Activated T-helper 17 cell treated with anti-CD3 and anti-CD28 coated beads, Interleukin-2, amount 50 U/mL, for 72 hours (primary cell): ENCODE results near the gene MPHOSPH6. TPM values are rescaled to one million over a fixed set of nuclear protein-coding genes. Genes with fewer than 3 reads are reported as not detected.

Experiments
- ATAC-seq: fragments of 150-1000 bp; cut with Tn5 transposase; replicated peaks from 2 replicates; pipeline ENCODE4 v1.10.0; 2021; ENCODE audit warnings: mild to moderate bottlenecking, moderate library complexity
- H3K27ac Mint-ChIP-seq: one replicate; pipeline ENCODE4 v1.8.0; 2022; ENCODE audit warnings: mixed read lengths
- H3K27me3 Mint-ChIP-seq: one replicate; pipeline ENCODE4 v1.8.0; 2022; ENCODE audit warnings: mixed read lengths
- H3K36me3 Mint-ChIP-seq: one replicate; pipeline ENCODE4 v1.8.0; 2022; ENCODE audit warnings: low read depth, mild to moderate bottlenecking, mixed read lengths
- H3K4me1 Mint-ChIP-seq: one replicate; pipeline ENCODE4 v1.8.0; 2022; ENCODE audit warnings: mixed read lengths
- H3K4me3 Mint-ChIP-seq: one replicate; pipeline ENCODE4 v1.8.0; 2022; ENCODE audit warnings: mild to moderate bottlenecking, mixed read lengths
- H3K9me3 Mint-ChIP-seq: one replicate; pipeline ENCODE4 v1.8.0; 2022; ENCODE audit warnings: mixed read lengths
- total RNA-seq, 2 donors: library from RNA; stranded (reverse); gene quantifications; one replicate each; pipeline ENCODE4 v1.2.3, GENCODE V29; 2022

MPHOSPH6 gene
- total RNA-seq, 2 donors from 2014 or later = 31.9 to 41.0 TPM

DNA sequence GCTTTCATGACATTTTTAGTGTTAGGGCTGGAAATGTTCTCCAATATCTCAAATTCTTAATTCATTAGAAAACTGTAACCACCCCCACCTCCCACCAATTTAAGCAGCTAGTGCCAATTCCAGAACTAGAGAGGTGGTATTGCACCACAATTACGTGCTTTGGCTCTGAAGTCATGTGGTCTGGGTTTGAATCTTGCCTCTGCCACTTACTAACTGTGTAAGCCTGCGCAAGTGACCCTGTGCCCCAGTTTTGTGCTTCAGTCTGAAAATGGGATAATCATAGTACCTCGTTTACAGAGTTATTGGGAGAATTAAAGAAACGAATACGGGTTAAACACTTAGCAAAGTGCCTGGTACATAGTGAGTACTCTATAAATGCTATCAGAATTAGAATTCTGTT lies 14.2 kb upstream of the MPHOSPH6 start:
- no peak overlapping the region for H3K27ac Mint-ChIP-seq
- no peak for ATAC-seq

DNA sequence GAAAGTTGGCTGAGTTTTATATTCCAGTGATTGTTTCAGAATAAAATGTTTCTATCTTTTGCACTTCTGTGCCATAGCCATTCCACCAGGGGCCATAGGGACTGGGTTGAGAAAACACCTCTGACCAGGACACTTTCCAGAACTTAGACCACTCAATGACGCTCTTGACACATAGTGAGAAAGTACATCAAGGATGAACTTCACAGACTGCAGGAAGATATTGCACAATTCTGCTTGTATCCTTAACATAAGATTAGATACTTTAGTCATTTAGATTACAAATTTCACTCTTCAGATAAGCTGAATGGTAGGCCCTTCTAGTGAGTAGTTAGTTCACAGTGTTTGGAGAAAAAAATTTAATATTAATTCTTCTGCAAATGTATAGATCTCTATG lies 13.0 kb upstream of the MPHOSPH6 start:
- H3K4me1 Mint-ChIP-seq = peaks cover 6% of the 10 kb centered on the region
- no peak for ATAC-seq
- no peaks in the 10 kb centered on the region for H3K36me3 Mint-ChIP-seq
- H3K9me3 Mint-ChIP-seq = no peaks in the 10 kb centered on the region
- H3K4me3 Mint-ChIP-seq = no peak overlapping the region
- no peak overlapping the region for H3K27ac Mint-ChIP-seq
- peaks cover 15% of the 10 kb centered on the region for H3K27me3 Mint-ChIP-seq

More for the DNA sequence above, 14.2 kb upstream of the MPHOSPH6 start:
- Mint-ChIP-seq H3K9me3 (no peaks in the 10 kb centered on the region), H3K4me1 (peaks cover 6% of the 10 kb centered on the region), H3K4me3 (no peak overlapping the region), H3K36me3 (no peaks in the 10 kb centered on the region), H3K27me3 (peaks cover 15% of the 10 kb centered on the region)

DNA sequence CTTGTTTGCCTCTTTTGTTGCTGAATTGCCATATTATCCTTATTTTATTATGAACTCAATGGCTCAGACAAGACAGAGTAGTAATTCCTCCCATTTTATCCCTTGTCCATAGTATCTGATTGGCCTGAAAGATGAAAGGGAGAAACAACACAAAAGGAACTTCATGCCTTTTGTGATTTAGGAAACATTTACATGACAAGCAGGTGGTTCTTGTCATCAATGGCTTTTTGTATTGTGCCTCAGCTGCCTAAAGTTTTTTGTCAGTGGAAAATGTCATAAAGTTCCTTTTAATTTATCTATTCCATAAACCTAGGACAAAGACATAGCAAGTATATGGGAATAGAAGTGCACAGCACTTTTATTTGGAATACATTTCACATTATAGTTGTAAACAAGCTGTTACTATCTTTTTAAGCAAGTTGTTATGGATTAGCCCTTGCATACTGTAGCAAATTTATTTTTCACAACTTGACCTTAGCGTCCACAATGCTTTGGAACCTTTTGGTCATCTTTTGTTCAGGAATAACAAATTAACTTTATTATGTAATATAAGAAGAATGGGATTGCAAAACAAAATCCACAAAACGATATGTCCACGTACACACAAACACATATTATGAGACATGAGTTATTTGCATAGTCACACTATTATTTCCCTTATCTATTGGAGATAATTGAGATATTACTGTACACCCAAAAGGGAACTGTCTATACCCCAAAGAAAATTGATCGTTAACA lies 12.4 kb upstream of the MPHOSPH6 start:
- Mint-ChIP-seq H3K9me3 (no peaks in the 10 kb centered on the region), H3K27ac (no peak overlapping the region), H3K36me3 (no peaks in the 10 kb centered on the region), H3K4me1 (peaks cover 6% of the 10 kb centered on the region), H3K4me3 (no peak overlapping the region), H3K27me3 (peaks cover 17% of the 10 kb centered on the region)
- no peak for ATAC-seq

DNA sequence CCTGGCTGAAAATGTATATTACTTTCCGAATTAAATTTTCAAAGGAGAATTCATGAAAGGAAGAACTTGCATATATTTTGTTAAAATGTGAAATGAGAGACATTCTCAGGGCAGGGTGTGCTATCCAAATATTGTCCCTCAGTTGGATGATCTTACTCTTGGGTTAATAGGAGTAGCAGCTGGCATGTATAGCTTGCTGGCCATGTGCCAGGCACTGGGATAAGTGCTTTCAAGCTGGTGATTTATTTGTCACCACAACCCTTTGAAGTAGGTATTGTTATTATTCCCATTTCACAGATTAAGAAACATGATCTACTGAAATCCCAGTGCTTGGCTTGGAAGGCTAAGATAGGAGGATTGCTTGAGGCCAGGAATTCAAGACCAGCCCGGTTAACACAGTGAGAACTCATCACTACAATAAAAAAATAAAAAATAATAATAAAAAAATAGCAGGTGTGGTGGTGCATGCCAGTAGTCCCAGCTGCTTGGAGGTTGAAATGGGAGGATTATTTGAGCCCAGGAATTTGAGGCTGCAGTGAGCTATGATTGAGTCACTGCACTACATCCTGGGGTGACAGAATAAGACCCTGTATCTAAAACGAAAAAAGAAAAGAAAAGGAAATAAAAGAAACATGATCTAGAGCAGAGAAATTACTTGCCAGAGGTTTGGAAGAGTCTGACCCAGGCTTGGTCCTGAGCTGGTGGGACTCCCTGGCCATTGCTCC lies 11.6 kb upstream of the MPHOSPH6 start:
- Mint-ChIP-seq H3K4me3 (no peak overlapping the region), H3K4me1 (no peaks in the 10 kb centered on the region), H3K9me3 (no peaks in the 10 kb centered on the region), H3K27me3 (peaks cover 18% of the 10 kb centered on the region), H3K36me3 (no peaks in the 10 kb centered on the region), H3K27ac (no peak overlapping the region)
- no peak for ATAC-seq

DNA sequence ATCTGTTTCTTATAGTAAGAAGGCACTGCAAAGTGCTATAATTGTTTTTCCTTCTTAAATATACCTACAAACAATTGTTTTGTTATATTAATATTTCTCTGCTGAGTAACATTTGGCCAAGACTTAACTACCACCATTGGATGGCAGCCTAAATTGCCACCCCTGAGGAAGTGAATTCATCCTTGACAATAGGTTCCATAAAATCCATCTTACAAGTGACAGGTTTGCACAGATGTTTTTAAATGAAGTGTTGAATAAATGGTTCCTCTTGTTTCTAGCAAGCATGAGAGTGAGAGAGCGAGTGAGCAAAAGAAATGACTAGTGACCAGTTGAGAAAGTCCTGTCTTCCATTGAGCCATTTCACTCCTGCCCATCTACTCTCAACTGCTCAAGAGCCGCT lies 8.3 kb upstream of the MPHOSPH6 start:
- Mint-ChIP-seq H3K4me3 (no peak overlapping the region), H3K27me3 (peaks cover 26% of the 10 kb centered on the region), H3K36me3 (no peaks in the 10 kb centered on the region)

DNA sequence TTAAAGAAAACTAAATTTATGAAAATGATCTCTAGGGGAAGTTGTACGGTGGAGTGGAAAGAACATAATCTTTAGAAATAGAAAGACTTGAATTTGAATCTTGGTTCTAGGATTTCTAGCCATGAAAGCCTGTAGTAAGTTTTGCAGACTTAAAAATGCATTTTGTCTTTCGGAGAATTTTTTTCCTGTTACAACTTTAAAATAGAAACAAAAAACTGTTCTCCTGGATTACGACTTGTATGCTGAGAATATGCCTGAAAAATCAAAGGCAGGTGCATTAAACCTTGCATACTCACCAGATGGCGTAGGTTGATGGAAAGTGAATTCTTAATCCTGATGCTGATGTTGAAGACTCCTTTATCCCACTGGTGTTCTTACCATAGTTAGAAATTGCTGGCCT lies 7.5 kb upstream of the MPHOSPH6 start:
- H3K27me3 Mint-ChIP-seq = peaks cover 31% of the 10 kb centered on the region
- no peak for ATAC-seq
- no peaks in the 10 kb centered on the region for H3K9me3 Mint-ChIP-seq
- H3K27ac Mint-ChIP-seq = no peak overlapping the region
- no peak overlapping the region for H3K4me3 Mint-ChIP-seq
- no peaks in the 10 kb centered on the region for H3K4me1 Mint-ChIP-seq
- H3K36me3 Mint-ChIP-seq = no peaks in the 10 kb centered on the region

More for the DNA sequence above, 8.3 kb upstream of the MPHOSPH6 start:
- ATAC-seq = no peak
- H3K27ac Mint-ChIP-seq = no peak overlapping the region
- H3K4me1 Mint-ChIP-seq = no peaks in the 10 kb centered on the region
- H3K9me3 Mint-ChIP-seq = no peaks in the 10 kb centered on the region

DNA sequence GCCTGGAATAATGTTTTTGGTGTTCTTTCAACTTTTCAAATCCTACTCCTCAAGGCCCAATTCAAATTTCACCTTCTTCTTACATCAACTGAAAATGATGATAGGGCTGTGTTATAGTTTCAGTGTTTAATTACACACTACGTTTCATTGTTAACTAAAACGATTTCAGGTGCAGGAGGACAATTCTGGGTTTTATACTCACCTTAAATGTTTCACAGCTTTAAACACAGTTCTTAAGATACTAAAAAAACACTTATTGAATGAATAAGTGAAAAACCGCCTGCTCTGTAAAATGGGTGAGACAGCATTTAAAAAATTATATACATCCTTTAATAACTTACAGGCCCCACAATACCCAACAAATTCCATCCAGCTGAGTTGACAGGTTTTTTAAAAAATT lies 6.2 kb upstream of the MPHOSPH6 start:
- Mint-ChIP-seq H3K9me3 (no peaks in the 10 kb centered on the region), H3K27ac (no peak overlapping the region), H3K27me3 (peaks cover 33% of the 10 kb centered on the region), H3K36me3 (no peaks in the 10 kb centered on the region), H3K4me3 (no peak overlapping the region), H3K4me1 (no peaks in the 10 kb centered on the region)
- no peak for ATAC-seq

DNA sequence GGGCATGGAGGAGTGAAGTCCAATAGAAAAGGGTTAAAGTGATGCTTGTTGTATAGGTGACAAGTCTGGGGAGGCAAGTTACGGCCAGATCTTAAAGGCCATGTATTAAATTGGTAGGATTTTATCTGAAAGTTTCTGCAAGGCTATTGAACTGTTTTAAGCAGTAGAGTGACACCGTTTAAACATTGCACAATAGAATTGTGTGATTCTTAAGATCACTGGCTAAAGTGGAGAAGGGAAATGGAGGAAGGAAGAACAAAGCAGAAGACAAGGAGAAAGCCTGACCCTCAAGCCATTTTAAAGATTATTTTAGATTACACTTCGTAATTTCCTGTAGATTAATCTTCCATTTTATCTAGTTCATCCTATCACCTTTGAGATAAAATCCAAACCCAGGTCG lies 5.6 kb upstream of the MPHOSPH6 start:
- H3K27ac Mint-ChIP-seq = no peak overlapping the region
- H3K9me3 Mint-ChIP-seq = no peaks in the 10 kb centered on the region
- H3K36me3 Mint-ChIP-seq = no peaks in the 10 kb centered on the region
- H3K4me1 Mint-ChIP-seq = no peaks in the 10 kb centered on the region
- H3K4me3 Mint-ChIP-seq = no peak overlapping the region
- no peak for ATAC-seq
- peaks cover 33% of the 10 kb centered on the region for H3K27me3 Mint-ChIP-seq

DNA sequence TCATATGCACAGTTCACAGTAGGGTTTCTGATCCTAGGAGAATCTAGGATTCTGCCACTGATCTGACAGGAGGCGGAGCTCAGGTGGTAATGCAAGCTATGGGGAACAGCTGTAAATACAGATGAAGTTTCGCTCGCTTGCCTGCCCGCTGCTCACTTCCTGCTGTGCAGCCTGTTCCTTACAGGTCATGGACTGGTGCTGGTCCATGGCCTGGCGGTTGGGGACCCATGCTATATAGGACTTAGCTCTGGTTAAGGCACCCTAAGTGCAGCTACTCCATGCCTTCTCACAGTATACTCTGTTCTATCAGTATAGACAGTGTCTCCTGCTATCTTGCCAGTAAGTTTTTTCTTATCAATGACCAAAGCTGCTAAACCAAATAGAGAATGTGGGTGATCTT lies 2.4 kb downstream of the MPHOSPH6 start:
- H3K36me3 Mint-ChIP-seq = peaks cover 55% of the 10 kb centered on the region
- no peaks in the 10 kb centered on the region for H3K9me3 Mint-ChIP-seq
- no peak for ATAC-seq
- H3K4me1 Mint-ChIP-seq = peaks cover 34% of the 10 kb centered on the region
- peak overlapping the region; percentile 84 for H3K4me3 Mint-ChIP-seq
- H3K27me3 Mint-ChIP-seq = peaks cover 6% of the 10 kb centered on the region
- no peak overlapping the region for H3K27ac Mint-ChIP-seq

DNA sequence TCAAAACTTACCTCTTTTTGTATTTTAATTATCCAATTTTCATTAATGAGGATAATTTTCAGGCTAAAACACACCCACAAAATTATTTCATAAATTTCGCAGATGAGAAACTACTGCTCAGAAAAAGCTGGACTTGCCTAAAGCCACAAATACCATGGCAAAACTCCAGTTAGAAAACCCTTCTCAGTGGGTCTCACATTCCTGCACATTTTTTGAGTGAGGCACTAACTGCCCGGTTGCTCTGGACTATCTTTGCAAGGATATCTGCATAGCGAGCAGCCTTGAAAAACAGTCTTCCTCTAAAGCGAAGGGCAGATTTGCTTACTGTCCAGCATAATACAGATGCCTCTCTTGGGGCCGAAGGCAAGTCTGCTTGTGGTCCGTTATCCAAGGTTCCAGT lies 9.8 kb downstream of the MPHOSPH6 start:
- H3K36me3 Mint-ChIP-seq = peaks cover 92% of the 10 kb centered on the region
- no peaks in the 10 kb centered on the region for H3K27me3 Mint-ChIP-seq
- no peak overlapping the region for H3K27ac Mint-ChIP-seq
- no peaks in the 10 kb centered on the region for H3K9me3 Mint-ChIP-seq
- ATAC-seq = no peak
- no peak overlapping the region for H3K4me3 Mint-ChIP-seq
- peaks cover 32% of the 10 kb centered on the region for H3K4me1 Mint-ChIP-seq

DNA sequence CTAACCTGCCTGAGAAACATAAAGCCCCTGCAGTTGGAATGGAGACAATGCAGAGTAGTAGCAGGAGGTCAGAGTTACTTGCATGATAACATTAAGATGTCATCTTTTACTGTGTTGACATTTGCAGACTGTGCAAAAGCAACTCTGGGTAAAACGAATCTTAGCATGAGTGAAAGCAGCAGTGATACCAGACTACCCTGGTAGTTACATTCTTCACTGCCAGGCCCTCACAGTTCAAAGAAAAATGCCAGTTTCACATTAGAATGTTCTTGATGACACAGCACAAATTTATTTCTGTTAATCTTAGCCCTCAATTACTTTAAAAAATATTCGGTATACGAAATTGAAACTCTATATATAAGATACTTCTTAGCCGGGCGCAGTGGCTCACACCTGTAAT lies 12.2 kb downstream of the MPHOSPH6 start:
- ATAC-seq = no peak
- Mint-ChIP-seq H3K27me3 (no peaks in the 10 kb centered on the region), H3K27ac (no peak overlapping the region), H3K9me3 (no peaks in the 10 kb centered on the region), H3K4me1 (peaks cover 26% of the 10 kb centered on the region), H3K36me3 (peaks cover 93% of the 10 kb centered on the region), H3K4me3 (no peak overlapping the region)

DNA sequence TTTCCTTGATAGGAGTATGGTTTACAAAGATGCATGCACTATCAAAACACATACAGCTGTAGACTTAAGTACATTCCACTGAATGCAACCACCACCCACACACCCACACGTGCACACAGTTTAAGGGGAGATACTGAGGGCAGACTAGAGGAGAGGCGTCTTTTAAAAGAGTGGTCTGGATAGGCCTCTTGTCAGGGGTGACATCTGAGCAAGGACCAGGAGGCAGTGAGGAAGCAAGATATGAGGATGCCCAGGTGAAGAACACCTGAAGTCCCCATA lies 12.6 kb downstream of the MPHOSPH6 start:
- peaks cover 22% of the 10 kb centered on the region for H3K4me1 Mint-ChIP-seq
- H3K27ac Mint-ChIP-seq = no peak overlapping the region
- H3K27me3 Mint-ChIP-seq = no peaks in the 10 kb centered on the region
- ATAC-seq = no peak
- H3K4me3 Mint-ChIP-seq = no peak overlapping the region
- peaks cover 91% of the 10 kb centered on the region for H3K36me3 Mint-ChIP-seq
- no peaks in the 10 kb centered on the region for H3K9me3 Mint-ChIP-seq

DNA sequence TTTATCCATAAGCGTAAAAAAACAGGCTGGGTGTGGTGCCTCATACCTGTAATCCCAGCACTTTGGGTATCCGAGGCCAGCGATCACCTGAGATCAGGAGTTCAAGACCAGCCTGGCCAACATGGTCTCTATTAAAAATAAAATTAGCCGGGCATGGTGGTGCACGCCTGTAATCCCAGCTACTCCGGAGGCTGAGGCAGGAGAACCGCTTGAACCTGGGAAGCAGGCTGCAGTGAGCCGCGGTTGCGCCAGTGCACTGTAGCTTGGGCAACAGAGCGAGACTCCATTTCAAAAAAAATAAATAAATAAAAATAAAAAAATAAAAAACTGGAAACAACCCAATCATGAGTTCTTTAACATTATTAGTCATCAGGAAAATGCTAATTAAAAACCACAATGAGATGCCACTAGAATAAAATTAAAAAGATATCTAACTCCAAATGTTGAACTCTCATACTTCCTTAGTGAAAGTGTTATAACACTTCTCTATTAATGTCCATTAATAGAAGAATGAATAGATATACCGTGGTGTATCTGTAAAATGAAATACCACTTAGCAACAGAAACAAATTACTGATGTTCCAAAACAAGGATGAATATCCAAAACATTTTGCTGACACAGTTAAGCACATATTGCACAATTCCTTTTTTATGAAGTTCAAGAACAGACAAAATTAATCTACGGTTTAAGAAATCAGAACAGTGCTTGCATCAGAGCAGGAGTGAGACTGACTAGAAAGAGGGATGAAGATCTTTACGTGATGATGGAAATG lies 13.1 kb downstream of the MPHOSPH6 start:
- H3K9me3 Mint-ChIP-seq = no peaks in the 10 kb centered on the region
- H3K27ac Mint-ChIP-seq = no peak overlapping the region
- no peak for ATAC-seq
- no peaks in the 10 kb centered on the region for H3K27me3 Mint-ChIP-seq
- no peak overlapping the region for H3K4me3 Mint-ChIP-seq
- H3K4me1 Mint-ChIP-seq = peaks cover 19% of the 10 kb centered on the region
- peaks cover 90% of the 10 kb centered on the region for H3K36me3 Mint-ChIP-seq

DNA sequence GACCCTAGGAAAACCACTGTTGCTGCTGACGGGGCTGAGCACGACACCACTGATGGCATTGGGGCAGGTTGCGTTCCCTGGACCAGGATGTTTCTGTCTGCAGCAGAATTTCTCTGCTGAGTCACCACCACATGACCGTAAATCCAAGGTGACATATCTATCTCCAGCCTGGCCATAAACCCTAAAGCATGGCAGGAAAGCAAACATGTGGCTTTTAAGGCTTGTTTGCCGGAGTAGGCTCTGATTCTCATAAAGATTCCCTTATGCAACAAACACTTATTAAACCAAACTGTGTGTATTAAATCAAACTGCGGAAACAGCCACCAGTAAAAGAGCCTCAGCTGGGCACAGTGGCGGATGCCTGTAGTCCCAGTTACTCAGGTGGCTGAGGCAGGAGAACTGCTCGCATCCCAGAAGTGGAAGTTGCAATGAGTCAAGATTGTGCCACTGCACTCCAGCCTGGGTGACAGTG lies 17.3 kb downstream of the MPHOSPH6 start:
- peaks cover 10% of the 10 kb centered on the region for H3K4me1 Mint-ChIP-seq
- no peak overlapping the region for H3K4me3 Mint-ChIP-seq
- no peak for ATAC-seq
- no peaks in the 10 kb centered on the region for H3K9me3 Mint-ChIP-seq
- peaks cover 92% of the 10 kb centered on the region for H3K36me3 Mint-ChIP-seq
- H3K27me3 Mint-ChIP-seq = no peaks in the 10 kb centered on the region
- no peak overlapping the region for H3K27ac Mint-ChIP-seq

DNA sequence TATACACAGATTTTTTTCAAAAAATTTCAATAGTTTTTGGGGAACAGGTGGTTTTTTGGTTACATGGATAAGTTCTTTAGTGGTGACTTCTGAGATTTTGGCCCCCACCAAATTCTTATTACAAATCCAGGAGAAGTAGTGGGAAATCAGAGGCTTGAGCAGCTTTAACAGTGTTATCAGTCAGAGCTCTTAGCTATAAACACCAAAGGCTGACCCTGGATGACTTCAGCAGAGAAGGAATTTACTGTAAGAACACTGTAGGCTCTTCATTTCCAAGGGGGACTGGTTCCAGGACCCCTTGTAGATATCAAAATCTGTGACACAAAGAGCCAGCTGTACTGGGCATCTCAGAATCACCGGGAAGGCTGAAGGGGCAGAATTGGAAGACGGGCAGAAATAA lies 17.8 kb downstream of the MPHOSPH6 start:
- Mint-ChIP-seq H3K27me3 (no peaks in the 10 kb centered on the region), H3K9me3 (no peaks in the 10 kb centered on the region), H3K4me3 (no peak overlapping the region), H3K27ac (no peak overlapping the region), H3K4me1 (peaks cover 5% of the 10 kb centered on the region), H3K36me3 (peaks cover 92% of the 10 kb centered on the region)
- ATAC-seq = no peak
